ENCODE measurements around the gene ACIN1.

GRCh38 chr14:23109769-23110168 lies 14.8 kb upstream of the ACIN1 start:
- TF ChIP-seq ARID3A (IDR thresholded peaks at IDR 0.05; ENCODE audit: low read depth, low read length): no peak
- TF ChIP-seq MED1 (CRISPR knock-in tag; IDR thresholded peaks at IDR 0.05): no peak
- no peak for TF ChIP-seq RELA (CRISPR knock-in tag; IDR thresholded peaks at IDR 0.05)
- TF ChIP-seq TCF7 (IDR thresholded peaks at IDR 0.05; ENCODE audit: low read depth): no peak
- no peak for TF ChIP-seq MXI1 (IDR thresholded peaks at IDR 0.05; ENCODE audit: borderline replicate concordance, low read depth, low read length)
- TF ChIP-seq USF2 (IDR thresholded peaks at IDR 0.05; ENCODE audit: low read depth, low read length): no peak
- TF ChIP-seq USF2 (CRISPR knock-in tag; IDR thresholded peaks at IDR 0.05; ENCODE audit: borderline replicate concordance): no peak

Data from HepG2 (cell line).